ENCODE data around the gene AIMP1. TPM values are rescaled to one million over a fixed set of nuclear protein-coding genes. Genes with fewer than 3 reads are reported as not detected.

Gene AIMP1
- 10 to 100 TPM; 49.5 to 52.4 TPM for total RNA-seq

GRCh38 chr4:106315968-106316772 is at the start of gene AIMP1, which contains the start of gene TBCK:
AIMP1 (plus strand) TSS chr4:106316550; CDS start chr4:106325010, 8,460 bp downstream.
TBCK (minus strand) TSS chr4:106316209; CDS start chr4:106308960, 7,249 bp downstream.
- Mint-ChIP-seq H3K4me3 (no peak within 1 kb of the TSS), H3K9me3 (no peaks in the 10 kb centered on the region), H3K36me3 (ENCODE audit: low read depth) (peaks cover 21% of the 10 kb centered on the region), H3K27me3 (no peaks in the 10 kb centered on the region), H3K4me1 (peaks cover 33% of the 10 kb centered on the region), H3K27ac (no peak within 1 kb of the TSS)
- ChIA-PET CTCF (interaction anchor here (0.9 to 1.8 kb wide), 3 partner anchors 10 to 14 kb away, joined by 3 to 9 read pairs (median 4); no protein-coding TSS in a partner anchor), POLR2A (interaction anchor here (0.8 to 2.1 kb wide), 8 partner anchors 9 to 77 kb away, joined by 3 to 18 read pairs (median 4); no protein-coding TSS in a partner anchor)
- DNase-seq, result peak; percentile 89

GRCh38 chr4:106268786-106269185 is 47.6 kb upstream of the AIMP1 start:
- H3K9me3 Mint-ChIP-seq, result no peaks in the 10 kb centered on the region
- POLR2A ChIA-PET, result no interaction called here

GRCh38 chr4:106269711-106270110 is 46.6 kb upstream of the AIMP1 start:
- no peak for DNase-seq
- Mint-ChIP-seq H3K4me3 (no peak overlapping the region), H3K4me1 (peaks cover 9% of the 10 kb centered on the region), H3K9me3 (no peaks in the 10 kb centered on the region), H3K27ac (no peak overlapping the region), H3K27me3 (no peaks in the 10 kb centered on the region), H3K36me3 (ENCODE audit: low read depth) (peaks cover 4% of the 10 kb centered on the region)
- ChIA-PET POLR2A (no interaction called here), CTCF (no interaction called here)

More at GRCh38 chr4:106268786-106269185, 47.6 kb upstream of the AIMP1 start:
- no peak for DNase-seq
- no peak overlapping the region for H3K27ac Mint-ChIP-seq
- no peaks in the 10 kb centered on the region for H3K27me3 Mint-ChIP-seq
- H3K4me3 Mint-ChIP-seq, result no peak overlapping the region
- CTCF ChIA-PET, result no interaction called here
- H3K36me3 Mint-ChIP-seq (ENCODE audit: low read depth), result no peaks in the 10 kb centered on the region
- H3K4me1 Mint-ChIP-seq, result peaks cover 6% of the 10 kb centered on the region

DNA sequence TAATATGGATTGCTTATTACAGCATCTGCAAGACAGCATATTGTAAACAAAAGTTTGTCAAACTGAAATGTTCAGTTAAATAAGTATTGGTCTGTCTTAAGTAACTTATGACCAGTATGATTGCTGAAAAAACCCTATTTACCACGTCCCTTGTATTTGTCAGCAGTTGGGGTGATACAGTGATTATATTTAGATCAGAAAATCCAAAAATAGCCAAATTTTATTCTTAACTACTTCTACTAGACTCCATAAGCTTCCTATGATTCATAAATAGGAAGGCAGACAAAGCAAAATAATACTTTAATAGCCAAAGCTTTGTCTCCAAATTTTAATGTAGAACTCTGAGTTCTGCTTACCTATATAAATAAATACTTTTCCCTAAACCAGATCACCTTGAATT is 45.6 kb upstream of the AIMP1 start:
- Mint-ChIP-seq H3K4me3 (no peak overlapping the region), H3K27me3 (no peaks in the 10 kb centered on the region), H3K36me3 (ENCODE audit: low read depth) (peaks cover 5% of the 10 kb centered on the region), H3K27ac (no peak overlapping the region), H3K4me1 (peaks cover 9% of the 10 kb centered on the region), H3K9me3 (no peaks in the 10 kb centered on the region)
- no peak for DNase-seq
- POLR2A ChIA-PET, result no interaction called here
- CTCF ChIA-PET, result no interaction called here

- no peaks in the 10 kb centered on the region for H3K27me3 Mint-ChIP-seq
- no peak for DNase-seq
- H3K27ac Mint-ChIP-seq, result no peak overlapping the region
- peaks cover 4% of the 10 kb centered on the region for H3K4me1 Mint-ChIP-seq
- H3K36me3 Mint-ChIP-seq (ENCODE audit: low read depth), result peaks cover 5% of the 10 kb centered on the region
- ChIA-PET CTCF (no interaction called here), POLR2A (no interaction called here)
- H3K9me3 Mint-ChIP-seq, result no peaks in the 10 kb centered on the region
- H3K4me3 Mint-ChIP-seq, result no peak overlapping the region
These were observed 42.5 kb upstream of the AIMP1 start for GRCh38 chr4:106273831-106274230.

DNA sequence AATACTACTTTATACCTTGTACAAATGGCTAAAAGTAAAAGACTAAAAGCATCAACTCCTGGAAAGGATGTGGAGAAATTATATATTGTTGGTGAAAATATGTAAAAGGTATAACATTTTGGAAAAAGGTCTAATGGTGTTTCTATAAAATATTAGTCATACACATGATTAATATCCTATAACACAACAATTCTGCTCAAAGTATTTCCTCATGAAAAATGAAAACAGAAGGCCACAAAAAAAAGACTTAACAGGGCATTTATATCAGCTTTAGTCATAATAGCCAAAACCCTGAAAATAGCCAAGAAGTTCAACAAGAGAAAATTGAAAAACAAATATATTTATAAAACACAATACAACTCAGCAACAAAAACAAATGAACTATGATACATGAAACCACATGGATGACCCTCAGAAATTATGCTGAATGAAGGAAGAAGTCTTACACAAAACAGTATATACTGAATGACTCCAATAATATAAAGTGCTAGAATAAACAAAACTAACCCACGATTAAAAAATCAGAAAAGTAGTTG is 39.1 kb upstream of the AIMP1 start:
- no peak overlapping the region for H3K27ac Mint-ChIP-seq
- peaks cover 9% of the 10 kb centered on the region for H3K36me3 Mint-ChIP-seq (ENCODE audit: low read depth)
- no peaks in the 10 kb centered on the region for H3K9me3 Mint-ChIP-seq
- ChIA-PET CTCF (no interaction called here), POLR2A (no interaction called here)
- DNase-seq, result no peak
- H3K27me3 Mint-ChIP-seq, result no peaks in the 10 kb centered on the region
- peaks cover 3% of the 10 kb centered on the region for H3K4me1 Mint-ChIP-seq
- no peak overlapping the region for H3K4me3 Mint-ChIP-seq

DNA sequence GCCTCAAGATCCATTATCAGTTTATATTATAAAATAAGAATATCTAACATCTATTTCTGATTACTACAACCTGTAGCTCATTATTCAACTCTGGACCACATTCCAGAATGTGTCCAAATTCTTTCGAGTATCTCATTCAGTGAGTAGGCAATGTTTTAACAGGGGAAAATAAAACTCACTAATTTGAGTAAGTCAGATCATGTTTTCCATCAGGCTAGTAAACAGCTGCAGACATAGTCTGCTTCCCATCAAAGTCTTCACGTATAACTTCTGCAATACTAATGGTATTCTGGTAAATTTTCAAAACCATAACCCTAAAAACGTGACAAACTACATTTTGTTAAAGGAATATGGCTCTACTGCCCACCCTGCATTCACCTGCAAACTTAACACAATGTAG is 32.1 kb upstream of the AIMP1 start:
- no peaks in the 10 kb centered on the region for H3K4me1 Mint-ChIP-seq
- peaks cover 13% of the 10 kb centered on the region for H3K36me3 Mint-ChIP-seq (ENCODE audit: low read depth)
- H3K4me3 Mint-ChIP-seq, result no peak overlapping the region
- DNase-seq, result no peak
- POLR2A ChIA-PET, result no interaction called here
- no peaks in the 10 kb centered on the region for H3K9me3 Mint-ChIP-seq
- no peaks in the 10 kb centered on the region for H3K27me3 Mint-ChIP-seq
- CTCF ChIA-PET, result no interaction called here
- H3K27ac Mint-ChIP-seq, result no peak overlapping the region

- H3K4me3 Mint-ChIP-seq, result no peak overlapping the region
- ChIA-PET CTCF (no interaction called here), POLR2A (no interaction called here)
- no peaks in the 10 kb centered on the region for H3K9me3 Mint-ChIP-seq
- H3K4me1 Mint-ChIP-seq, result no peaks in the 10 kb centered on the region
- H3K27me3 Mint-ChIP-seq, result no peaks in the 10 kb centered on the region
- no peak for DNase-seq
- H3K27ac Mint-ChIP-seq, result no peak overlapping the region
- peaks cover 14% of the 10 kb centered on the region for H3K36me3 Mint-ChIP-seq (ENCODE audit: low read depth)
These were observed 29.7 kb upstream of the AIMP1 start for GRCh38 chr4:106286611-106287010.

DNA sequence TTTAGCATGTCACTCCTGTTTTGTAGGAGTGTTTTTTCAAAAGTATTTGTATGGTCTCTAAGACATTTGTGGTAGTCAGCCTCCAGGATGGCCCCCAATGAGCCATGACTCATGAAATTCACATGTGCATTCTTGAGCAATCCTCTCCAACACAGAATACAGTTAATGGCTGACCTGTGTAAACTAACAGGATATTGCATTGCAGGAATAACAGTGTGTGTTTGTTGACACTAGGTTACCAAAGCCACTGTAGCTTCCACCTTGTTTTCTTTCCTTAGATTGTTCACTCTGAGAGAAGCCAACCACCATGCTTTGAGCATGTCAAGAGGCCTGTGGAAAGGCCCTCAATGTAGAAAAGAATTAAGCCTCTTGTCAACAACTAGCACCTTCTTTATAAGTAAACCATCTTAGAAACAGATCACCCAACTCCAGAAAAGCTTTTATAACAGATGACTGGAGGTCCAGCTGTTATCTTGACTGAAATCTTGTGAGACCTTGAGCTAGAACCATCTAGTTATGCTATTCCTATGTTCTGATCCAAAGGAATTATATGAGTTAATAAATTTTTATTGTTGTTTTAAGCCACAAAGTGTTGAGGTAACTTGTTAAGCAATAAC is 28.9 kb upstream of the AIMP1 start:
- Mint-ChIP-seq H3K27ac (no peak overlapping the region), H3K4me3 (no peak overlapping the region), H3K4me1 (no peaks in the 10 kb centered on the region), H3K36me3 (ENCODE audit: low read depth) (peaks cover 12% of the 10 kb centered on the region), H3K9me3 (no peaks in the 10 kb centered on the region), H3K27me3 (no peaks in the 10 kb centered on the region)
- POLR2A ChIA-PET, result no interaction called here
- DNase-seq, result no peak
- CTCF ChIA-PET, result no interaction called here

DNA sequence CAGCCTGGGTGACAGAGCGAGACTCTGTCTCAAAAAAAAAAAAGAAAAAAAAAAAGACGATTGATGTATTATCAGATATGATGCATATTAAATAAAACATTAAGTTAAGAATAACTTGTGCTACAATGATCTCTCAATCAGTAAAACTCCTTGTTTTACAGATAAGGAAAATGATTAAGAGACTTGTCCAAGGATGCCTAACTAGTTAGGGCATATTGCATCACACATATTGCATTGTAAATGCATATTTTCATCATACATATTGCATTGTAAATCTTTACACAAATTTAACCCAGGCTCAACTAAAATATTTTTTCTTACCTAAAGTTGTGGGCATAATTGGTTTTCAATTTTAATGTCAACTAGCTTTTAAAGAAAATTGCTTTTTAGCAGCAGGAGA is 26.6 kb upstream of the AIMP1 start:
- ChIA-PET POLR2A (no interaction called here), CTCF (no interaction called here)
- DNase-seq, result no peak
- Mint-ChIP-seq H3K4me1 (no peaks in the 10 kb centered on the region), H3K9me3 (no peaks in the 10 kb centered on the region), H3K36me3 (ENCODE audit: low read depth) (peaks cover 15% of the 10 kb centered on the region), H3K4me3 (no peak overlapping the region), H3K27me3 (no peaks in the 10 kb centered on the region), H3K27ac (no peak overlapping the region)

DNA sequence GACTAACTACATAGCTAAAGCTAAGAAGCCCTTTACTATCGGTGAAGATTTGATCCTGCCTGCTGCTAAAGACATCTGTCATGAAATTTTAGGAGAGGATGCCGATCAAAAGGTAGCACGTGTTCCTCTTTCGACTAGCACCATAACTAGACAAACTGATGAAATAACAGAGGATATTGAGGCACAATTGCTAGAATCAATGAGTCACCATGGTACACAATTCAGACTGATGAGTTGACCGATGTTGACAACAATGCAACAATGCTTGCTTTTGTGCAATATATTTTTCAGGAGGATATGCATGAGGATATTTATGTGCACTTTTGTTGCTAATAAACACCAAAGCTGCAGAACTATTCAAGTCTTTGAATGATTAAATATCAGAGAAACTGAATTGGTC is 24.7 kb upstream of the AIMP1 start:
- no peak for DNase-seq
- Mint-ChIP-seq H3K9me3 (no peaks in the 10 kb centered on the region), H3K27me3 (no peaks in the 10 kb centered on the region), H3K36me3 (ENCODE audit: low read depth) (peaks cover 26% of the 10 kb centered on the region), H3K4me3 (no peak overlapping the region), H3K27ac (no peak overlapping the region), H3K4me1 (no peaks in the 10 kb centered on the region)
- CTCF ChIA-PET, result no interaction called here
- POLR2A ChIA-PET, result no interaction called here

GRCh38 chr4:106294062-106294461 is 22.3 kb upstream of the AIMP1 start:
- Mint-ChIP-seq H3K4me3 (no peak overlapping the region), H3K36me3 (ENCODE audit: low read depth) (peaks cover 23% of the 10 kb centered on the region), H3K27me3 (no peaks in the 10 kb centered on the region), H3K9me3 (no peaks in the 10 kb centered on the region), H3K27ac (no peak overlapping the region), H3K4me1 (no peaks in the 10 kb centered on the region)
- DNase-seq, result no peak
- POLR2A ChIA-PET, result no interaction called here
- CTCF ChIA-PET, result no interaction called here

DNA sequence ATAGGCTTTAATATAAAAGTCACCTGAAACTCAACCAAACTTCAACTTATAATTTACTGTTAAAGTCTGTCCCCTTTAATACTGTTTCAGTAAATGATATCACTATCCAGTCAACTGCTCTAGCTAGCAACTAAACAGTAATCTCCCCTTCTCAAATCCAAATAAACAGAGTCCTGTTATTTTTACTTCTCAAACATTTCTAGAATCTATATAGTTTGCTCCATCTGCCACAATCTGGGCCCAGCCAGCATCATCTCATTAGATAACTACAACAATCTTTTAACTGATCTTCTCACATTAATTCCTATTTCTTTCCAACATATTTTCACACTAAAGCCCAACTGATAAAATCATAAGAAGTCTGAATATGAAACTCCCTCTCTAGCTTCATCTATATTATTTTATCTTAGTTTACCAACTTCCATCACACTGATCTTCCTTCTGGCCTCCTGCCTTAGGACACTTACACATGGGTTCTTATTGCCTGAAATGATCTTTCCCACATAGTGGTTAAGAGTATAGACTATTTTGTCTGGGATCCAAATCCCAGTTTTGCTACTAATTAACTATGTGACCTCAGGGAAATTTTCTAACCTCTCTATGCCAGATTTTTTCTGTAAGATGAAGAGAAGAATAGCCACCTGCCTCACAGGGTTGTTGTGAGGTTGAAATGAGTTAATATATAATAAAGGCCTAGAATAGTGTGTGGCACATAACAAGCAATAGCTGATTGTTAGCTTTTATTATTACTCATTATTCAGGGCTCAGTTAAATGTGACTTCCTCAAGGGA is 18.9 kb upstream of the AIMP1 start:
- DNase-seq, result no peak

More for the DNA sequence above, 18.9 kb upstream of the AIMP1 start:
- Mint-ChIP-seq H3K27me3 (no peaks in the 10 kb centered on the region), H3K4me1 (no peaks in the 10 kb centered on the region), H3K9me3 (no peaks in the 10 kb centered on the region), H3K27ac (no peak overlapping the region), H3K4me3 (no peak overlapping the region), H3K36me3 (ENCODE audit: low read depth) (peaks cover 28% of the 10 kb centered on the region)
- ChIA-PET CTCF (no interaction called here), POLR2A (no interaction called here)

All from activated CD4-positive, alpha-beta memory T cell treated with anti-CD3 and anti-CD28 coated beads, Interleukin-2, amount 10 ng/mL, durations not matched to agents 7 days and 5 days (primary cell).